ENCODE results near the gene SUMO3. TPM values are rescaled to one million over a fixed set of nuclear protein-coding genes. Genes with fewer than 3 reads are reported as not detected.

The SUMO3 gene
- polyA plus RNA-seq, 1 of the 3 experiments (the other 2 are of a cell fraction): 125 TPM

DNA sequence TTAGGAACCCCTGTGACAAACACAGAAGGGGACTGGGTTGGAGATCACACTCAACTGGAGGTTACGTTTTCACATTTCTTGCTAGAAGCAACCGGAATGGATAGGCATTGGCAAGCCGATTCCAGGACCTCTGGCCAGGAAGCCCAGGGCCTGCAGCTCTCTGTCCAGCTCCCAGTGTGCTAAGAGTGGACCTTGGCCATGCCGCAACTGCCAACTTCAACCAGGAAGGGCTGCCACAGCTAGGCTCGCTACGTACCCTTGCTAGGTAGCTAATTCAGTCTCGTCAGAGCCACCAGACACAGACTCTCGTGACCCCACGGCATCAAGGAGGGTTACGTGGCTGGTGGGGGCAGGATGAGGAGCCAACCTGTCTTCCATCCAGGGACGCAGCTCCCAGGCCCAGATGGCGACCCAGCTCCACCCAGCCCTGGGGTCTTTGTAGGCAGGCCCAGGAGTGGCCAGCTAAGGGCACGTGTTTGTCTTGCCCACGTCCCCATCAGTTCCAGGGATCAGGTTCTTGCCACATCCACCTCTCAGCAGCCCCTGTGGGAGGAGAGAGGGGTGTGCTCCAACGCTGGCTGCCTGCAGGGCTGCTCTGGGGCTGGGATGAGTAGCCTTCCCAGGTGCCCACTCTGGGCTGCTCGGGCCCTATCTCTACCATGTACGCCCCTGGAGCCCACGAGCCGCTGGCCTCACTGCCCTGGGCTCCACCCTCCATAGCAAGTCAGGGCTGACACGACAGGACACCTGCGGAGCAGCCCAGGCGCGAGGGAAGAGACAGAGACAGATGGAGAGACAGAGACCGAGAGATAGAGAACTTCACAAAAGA, 55.4 kb downstream of the SUMO3 start:
- H3K9me3 ChIP-seq: no peaks in the 10 kb centered on the region
- H3K4me3 ChIP-seq (ENCODE audit: low read depth in 2 of 2, low read length in 1 of 2): no peak overlapping the region
- no peak for DNase-seq
- no peaks in the 10 kb centered on the region for H3K27me3 ChIP-seq (ENCODE audit: insufficient read depth)
- WGBS (ENCODE audit: low lambda C conversion rate): 88% methylated on average over 10 of the region's 24 CpGs
- H3K4me2 ChIP-seq: no peak overlapping the region
- peaks cover 0 to 22% of the 10 kb centered on the region in 2 experiments; a peak in 1 of 4 replicates for H3K4me1 ChIP-seq (ENCODE audit: control insufficient read depth in 1 of 2, insufficient read depth in 2 of 2, low read depth in 1 of 2, low read length in 1 of 2)
- H4K20me1 ChIP-seq (ENCODE audit: insufficient read depth): no peaks in the 10 kb centered on the region
- H2AFZ ChIP-seq (ENCODE audit: low read depth): no peak overlapping the region
- no peak overlapping the region for H3K9ac ChIP-seq
- CTCF ChIA-PET: interaction anchor here (0.6 to 1.2 kb wide), 2 partner anchors 10 to 42 kb away, joined by 3 read pairs; no protein-coding TSS in a partner anchor
- no peak for TF ChIP-seq SMC3 (IDR thresholded peaks at IDR 0.05; ENCODE audit: low read depth, low read length)
- no peak for TF ChIP-seq RCOR1 (IDR thresholded peaks at IDR 0.05; ENCODE audit: low read length)
- no peak for TF ChIP-seq POLR2AphosphoS5 (IDR thresholded peaks at IDR 0.05; ENCODE audit: low read depth, low read length)
- H3K27ac ChIP-seq (ENCODE audit: low read depth in 2 of 2, low read length in 1 of 2): no peak overlapping the region
- no peaks in the 10 kb centered on the region for H3K79me2 ChIP-seq (ENCODE audit: insufficient read depth)
- no peaks in the 10 kb centered on the region for H3K9me2 ChIP-seq
- no peaks in the 10 kb centered on the region for H3K36me3 ChIP-seq (replicated peaks in 1 of 2; ENCODE audit: control insufficient read depth in 1 of 2, insufficient read depth in 2 of 2, low read length in 1 of 2)
- POLR2A ChIA-PET: no interaction called here
- H3F3A ChIP-seq (replicated peaks; ENCODE audit: insufficient read depth): no peaks in the 10 kb centered on the region

DNA sequence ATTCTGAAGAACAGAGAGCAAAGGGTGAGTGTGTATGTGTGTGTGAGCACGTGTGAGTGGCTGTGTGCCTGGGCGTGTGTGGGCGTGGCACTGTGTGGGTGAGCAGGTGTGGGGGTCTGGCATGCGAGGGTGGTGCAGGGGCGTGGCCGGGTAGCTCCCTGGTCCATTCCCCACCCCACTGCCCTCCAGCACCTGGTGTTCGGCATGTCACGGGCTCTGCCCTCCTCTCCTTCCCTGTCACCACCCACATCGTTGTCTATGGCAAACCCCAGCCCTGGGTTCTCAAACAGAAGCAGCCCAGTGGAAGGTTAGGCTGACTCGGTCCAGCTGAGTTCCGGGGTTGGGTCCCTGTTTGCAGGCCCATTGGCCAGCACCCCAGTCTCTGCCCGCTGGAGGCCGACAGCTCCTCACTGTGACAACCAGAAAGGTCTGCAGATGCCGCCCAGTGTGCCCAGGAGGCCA, 56.1 kb downstream of the SUMO3 start:
- H3K36me3 ChIP-seq (replicated peaks in 1 of 2; ENCODE audit: control insufficient read depth in 1 of 2, insufficient read depth in 2 of 2, low read length in 1 of 2): no peaks in the 10 kb centered on the region
- ChIA-PET POLR2A (no interaction called here), CTCF (interaction anchor here (0.6 to 1.2 kb wide), 2 partner anchors 10 to 42 kb away, joined by 3 read pairs; no protein-coding TSS in a partner anchor)
- H3K27me3 ChIP-seq (ENCODE audit: insufficient read depth): no peaks in the 10 kb centered on the region
- no peak overlapping the region for H2AFZ ChIP-seq (ENCODE audit: low read depth)
- no peak overlapping the region for H3K4me2 ChIP-seq
- H3K4me3 ChIP-seq (ENCODE audit: low read depth in 2 of 2, low read length in 1 of 2): no peak overlapping the region
- TF ChIP-seq, protein P1, sequence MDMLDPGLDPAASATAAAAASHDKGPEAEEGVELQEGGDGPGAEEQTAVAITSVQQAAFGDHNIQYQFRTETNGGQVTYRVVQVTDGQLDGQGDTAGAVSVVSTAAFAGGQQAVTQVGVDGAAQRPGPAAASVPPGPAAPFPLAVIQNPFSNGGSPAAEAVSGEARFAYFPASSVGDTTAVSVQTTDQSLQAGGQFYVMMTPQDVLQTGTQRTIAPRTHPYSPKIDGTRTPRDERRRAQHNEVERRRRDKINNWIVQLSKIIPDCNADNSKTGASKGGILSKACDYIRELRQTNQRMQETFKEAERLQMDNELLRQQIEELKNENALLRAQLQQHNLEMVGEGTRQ (IDR thresholded peaks at IDR 0.05; ENCODE audit: borderline replicate concordance, low read depth, low read length): no peak
- TF ChIP-seq, protein P2, sequence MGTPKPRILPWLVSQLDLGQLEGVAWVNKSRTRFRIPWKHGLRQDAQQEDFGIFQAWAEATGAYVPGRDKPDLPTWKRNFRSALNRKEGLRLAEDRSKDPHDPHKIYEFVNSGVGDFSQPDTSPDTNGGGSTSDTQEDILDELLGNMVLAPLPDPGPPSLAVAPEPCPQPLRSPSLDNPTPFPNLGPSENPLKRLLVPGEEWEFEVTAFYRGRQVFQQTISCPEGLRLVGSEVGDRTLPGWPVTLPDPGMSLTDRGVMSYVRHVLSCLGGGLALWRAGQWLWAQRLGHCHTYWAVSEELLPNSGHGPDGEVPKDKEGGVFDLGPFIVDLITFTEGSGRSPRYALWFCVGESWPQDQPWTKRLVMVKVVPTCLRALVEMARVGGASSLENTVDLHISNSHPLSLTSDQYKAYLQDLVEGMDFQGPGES (IDR thresholded peaks at IDR 0.05; ENCODE audit: low read depth, low read length): no peak
- TF ChIP-seq NFIC (IDR thresholded peaks at IDR 0.05; ENCODE audit: borderline replicate concordance): no peak
- TF ChIP-seq RCOR1 (IDR thresholded peaks at IDR 0.05; ENCODE audit: low read length): no peak
- TF ChIP-seq RFX5 (IDR thresholded peaks at IDR 0.05; ENCODE audit: low read length): no peak
- no peak for TF ChIP-seq PBX3 (IDR thresholded peaks at IDR 0.05)
- no peak for TF ChIP-seq MEF2A (IDR thresholded peaks at IDR 0.05; ENCODE audit: borderline replicate concordance, low read depth)
- no peak for TF ChIP-seq FOXM1 (IDR thresholded peaks at IDR 0.05; ENCODE audit: low read depth)
- TF ChIP-seq ELF1 (IDR thresholded peaks at IDR 0.05): no peak
- TF ChIP-seq SIN3A (IDR thresholded peaks at IDR 0.05; ENCODE audit: borderline replicate concordance, low read depth, low read length): no peak
- no peak for TF ChIP-seq YY1 (IDR thresholded peaks at IDR 0.05; ENCODE audit: low read depth)
- no peak for TF ChIP-seq JUND (IDR thresholded peaks at IDR 0.05)
- no peak for TF ChIP-seq CHD2 (IDR thresholded peaks at IDR 0.05; ENCODE audit: low read length, partially characterized antibody)
- no peak for TF ChIP-seq MXI1 (IDR thresholded peaks at IDR 0.05; ENCODE audit: low read depth, low read length)
- no peak for DNase-seq
- H3F3A ChIP-seq (replicated peaks; ENCODE audit: insufficient read depth): no peaks in the 10 kb centered on the region
- H3K4me1 ChIP-seq (ENCODE audit: control insufficient read depth in 1 of 2, insufficient read depth in 2 of 2, low read depth in 1 of 2, low read length in 1 of 2): peaks cover 0 to 22% of the 10 kb centered on the region in 2 experiments; a peak in 1 of 4 replicates
- H3K79me2 ChIP-seq (ENCODE audit: insufficient read depth): no peaks in the 10 kb centered on the region
- no peak overlapping the region for H3K27ac ChIP-seq (ENCODE audit: low read depth in 2 of 2, low read length in 1 of 2)
- H4K20me1 ChIP-seq (ENCODE audit: insufficient read depth): no peaks in the 10 kb centered on the region
- H3K9me2 ChIP-seq: no peaks in the 10 kb centered on the region
- no peaks in the 10 kb centered on the region for H3K9me3 ChIP-seq
- H3K9ac ChIP-seq: no peak overlapping the region
- WGBS (ENCODE audit: low lambda C conversion rate): 66% methylated on average over 11 of the region's 14 CpGs

All from SK-N-SH (cell line).